ENCODE data around the gene KIF3C.
"Not testable (repeated sequence)": the region's sequence is repeated elsewhere in the genome, so short reads cannot be mapped to it uniquely, and the experiment has no call there.

KIF3C gene

GRCh38 chr2:25966531-25967270 is 15.6 kb downstream of the KIF3C start:
- DNase-seq (ENCODE audit: low read depth in 3 of 3, low spot score in 1 of 3) = no peak

GRCh38 chr2:25964891-25965290 is 17.4 kb downstream of the KIF3C start:
- DNase-seq (ENCODE audit: low read depth in 3 of 3, low spot score in 1 of 3) = no peak

- no peak for DNase-seq (ENCODE audit: low read depth in 3 of 3, low spot score in 1 of 3)
These were observed 21.4 kb downstream of the KIF3C start for GRCh38 chr2:25960920-25961319.

GRCh38 chr2:25960396-25960795 is 21.9 kb downstream of the KIF3C start:
- DNase-seq (ENCODE audit: low read depth in 3 of 3, low spot score in 1 of 3) = no peak

- DNase-seq (ENCODE audit: low read depth in 3 of 3, low spot score in 1 of 3) = not testable (repeated sequence)
These were observed 23.7 kb downstream of the KIF3C start for GRCh38 chr2:25958611-25959010.

GRCh38 chr2:25957743-25958142 is 24.6 kb downstream of the KIF3C start:
- DNase-seq (ENCODE audit: low read depth in 3 of 3, low spot score in 1 of 3) = no peak

- DNase-seq (ENCODE audit: low read depth in 3 of 3, low spot score in 1 of 3) = no peak
These were observed 26.3 kb downstream of the KIF3C start for GRCh38 chr2:25955869-25956535.

- DNase-seq (ENCODE audit: low read depth in 3 of 3, low spot score in 1 of 3) = no peak
These were observed 27.3 kb downstream of the KIF3C start for GRCh38 chr2:25955036-25955435.

GRCh38 chr2:25954199-25954752 is 28.0 kb downstream of the KIF3C start:
- DNase-seq (ENCODE audit: low read depth in 3 of 3, low spot score in 1 of 3) = no peak

GRCh38 chr2:25951071-25951547 is 31.2 kb downstream of the KIF3C start:
- peak; percentile 33 to 60 (median 43) for DNase-seq (ENCODE audit: low read depth in 3 of 3, low spot score in 1 of 3)

GRCh38 chr2:25948437-25948836 is 33.9 kb downstream of the KIF3C start:
- no peak for DNase-seq (ENCODE audit: low read depth in 3 of 3, low spot score in 1 of 3)

GRCh38 chr2:25941042-25941441 is 41.3 kb downstream of the KIF3C start:
- no peak for DNase-seq (ENCODE audit: low read depth in 3 of 3, low spot score in 1 of 3)

- DNase-seq (ENCODE audit: low read depth in 3 of 3, low spot score in 1 of 3) = no peak
These were observed 43.0 kb downstream of the KIF3C start for GRCh38 chr2:25939257-25939668.

GRCh38 chr2:25938345-25938744 is 44.0 kb downstream of the KIF3C start:
- DNase-seq (ENCODE audit: low read depth in 3 of 3, low spot score in 1 of 3) = no peak

GRCh38 chr2:25936889-25937545 is 45.3 kb downstream of the KIF3C start:
- no peak for DNase-seq (ENCODE audit: low read depth in 3 of 3, low spot score in 1 of 3)

- DNase-seq (ENCODE audit: low read depth in 3 of 3, low spot score in 1 of 3) = no peak
These were observed 48.7 kb downstream of the KIF3C start for GRCh38 chr2:25933622-25934021.

GRCh38 chr2:25929789-25930473 is 52.4 kb downstream of the KIF3C start:
- no peak for DNase-seq (ENCODE audit: low read depth in 3 of 3, low spot score in 1 of 3)

GRCh38 chr2:25928668-25929067 is 53.6 kb downstream of the KIF3C start:
- no peak for DNase-seq (ENCODE audit: low read depth in 3 of 3, low spot score in 1 of 3)

- no peak for DNase-seq (ENCODE audit: low read depth in 3 of 3, low spot score in 1 of 3)
These were observed 55.1 kb downstream of the KIF3C start for GRCh38 chr2:25926984-25927756.

- no peak for DNase-seq (ENCODE audit: low read depth in 3 of 3, low spot score in 1 of 3)
These were observed 59.8 kb downstream of the KIF3C start for GRCh38 chr2:25922501-25922900.
